NCI-H1105 treated with DMSO at 0.1 percent for 48 hours (cell line): ENCODE measurements around the gene RBFOX2.
"Not testable (repeated sequence)": the region's sequence is repeated elsewhere in the genome, so short reads cannot be mapped to it uniquely, and the experiment has no call there.

Source experiments
- DNase-seq: peaks from one replicate; lab custom pipeline; 2025; lab: John Stamatoyannopoulos, UW

Gene RBFOX2

GRCh38 chr22:35736166-35736565, 292.5 kb downstream of the RBFOX2 start:
- DNase-seq = no peak

- DNase-seq = no peak
Measured at GRCh38 chr22:35735542-35735941, 293.1 kb downstream of the RBFOX2 start.

- no peak for DNase-seq
Measured at GRCh38 chr22:35734517-35734827, 294.2 kb downstream of the RBFOX2 start.

- no peak for DNase-seq
Measured at GRCh38 chr22:35733791-35734516, 294.7 kb downstream of the RBFOX2 start.

- DNase-seq = no peak
Measured at GRCh38 chr22:35733036-35733435, 295.6 kb downstream of the RBFOX2 start.

- no peak for DNase-seq
Measured at GRCh38 chr22:35732116-35732515, 296.5 kb downstream of the RBFOX2 start.

GRCh38 chr22:35731321-35731720, 297.3 kb downstream of the RBFOX2 start:
- no peak for DNase-seq

GRCh38 chr22:35729309-35729698, 299.3 kb downstream of the RBFOX2 start:
- DNase-seq = no peak

GRCh38 chr22:35728639-35729308, 299.9 kb downstream of the RBFOX2 start:
- peak; percentile 86 for DNase-seq

GRCh38 chr22:35727436-35727835, 301.2 kb downstream of the RBFOX2 start:
- no peak for DNase-seq

- no peak for DNase-seq
Measured at GRCh38 chr22:35726933-35727332, 301.7 kb downstream of the RBFOX2 start.

GRCh38 chr22:35726398-35726797, 302.2 kb downstream of the RBFOX2 start:
- DNase-seq = no peak

- DNase-seq = no peak
Measured at GRCh38 chr22:35725521-35725920, 303.1 kb downstream of the RBFOX2 start.

GRCh38 chr22:35721960-35722359, 306.7 kb downstream of the RBFOX2 start:
- DNase-seq = no peak

- DNase-seq = no peak
Measured at GRCh38 chr22:35719212-35719875, 309.3 kb downstream of the RBFOX2 start.

GRCh38 chr22:35717572-35717971, 311.1 kb downstream of the RBFOX2 start, which contains the start of gene APOL5:
Gene APOL5, plus strand, starts transcription at chr22:35717872. Its CDS starts 0 bp downstream, at chr22:35717872.
- no peak for DNase-seq

- DNase-seq = no peak
Measured at GRCh38 chr22:35712672-35713071, 316.0 kb downstream of the RBFOX2 start.

- DNase-seq = no peak
Measured at GRCh38 chr22:35711336-35711735, 317.3 kb downstream of the RBFOX2 start.

GRCh38 chr22:35708917-35709316, 319.7 kb downstream of the RBFOX2 start:
- no peak for DNase-seq

- no peak for DNase-seq
Measured at GRCh38 chr22:35708453-35708852, 320.2 kb downstream of the RBFOX2 start.

- no peak for DNase-seq
Measured at GRCh38 chr22:35705141-35705540, 323.5 kb downstream of the RBFOX2 start.

- DNase-seq = no peak
Measured at GRCh38 chr22:35703861-35704584, 324.6 kb downstream of the RBFOX2 start.

- not testable (repeated sequence) for DNase-seq
Measured at GRCh38 chr22:35699852-35700251, 328.8 kb downstream of the RBFOX2 start.
